ENCODE results near the gene KRT7.
"Not testable (repeated sequence)": the region's sequence is repeated elsewhere in the genome, so short reads cannot be mapped to it uniquely, and the experiment has no call there.

KRT7 gene

GRCh38 chr12:52284562-52285171 lies 51.6 kb downstream of the KRT7 start:
- no peak for DNase-seq

GRCh38 chr12:52285172-52285745 lies 52.2 kb downstream of the KRT7 start:
- DNase-seq = no peak

DNA sequence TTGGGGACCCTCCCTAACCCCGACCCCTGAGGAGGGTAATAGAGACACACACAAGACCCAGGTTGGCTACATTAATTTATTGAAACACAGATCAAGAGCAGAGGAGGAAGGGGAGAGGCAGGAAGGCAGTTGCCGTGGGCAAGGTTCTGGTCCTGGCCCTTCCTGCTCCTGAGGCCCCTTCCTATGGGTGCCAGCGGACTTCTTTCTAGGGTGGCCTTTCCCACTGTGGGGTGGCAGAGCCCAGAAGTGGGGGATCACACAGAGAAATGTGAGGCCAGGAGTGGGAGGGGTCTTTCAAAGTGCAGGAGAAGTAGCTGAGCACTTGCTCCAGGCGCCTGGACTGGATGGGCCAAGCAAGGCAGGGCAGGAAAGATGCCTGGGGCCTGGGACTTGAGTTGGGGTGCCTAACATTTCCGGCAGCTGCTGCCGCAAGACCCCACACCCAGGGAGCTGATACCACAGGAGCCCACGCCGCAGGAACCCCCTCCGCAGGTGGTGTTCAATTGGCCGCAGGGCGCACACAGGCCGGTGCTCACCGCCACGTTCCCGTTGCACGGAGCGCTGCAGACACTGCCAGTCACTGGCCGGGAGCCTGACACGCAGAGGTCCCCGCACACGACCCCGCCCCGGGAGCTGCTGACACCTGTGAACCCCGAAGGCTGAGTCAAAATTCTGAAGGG lies 52.9 kb downstream of the KRT7 start:
- DNase-seq = no peak

DNA sequence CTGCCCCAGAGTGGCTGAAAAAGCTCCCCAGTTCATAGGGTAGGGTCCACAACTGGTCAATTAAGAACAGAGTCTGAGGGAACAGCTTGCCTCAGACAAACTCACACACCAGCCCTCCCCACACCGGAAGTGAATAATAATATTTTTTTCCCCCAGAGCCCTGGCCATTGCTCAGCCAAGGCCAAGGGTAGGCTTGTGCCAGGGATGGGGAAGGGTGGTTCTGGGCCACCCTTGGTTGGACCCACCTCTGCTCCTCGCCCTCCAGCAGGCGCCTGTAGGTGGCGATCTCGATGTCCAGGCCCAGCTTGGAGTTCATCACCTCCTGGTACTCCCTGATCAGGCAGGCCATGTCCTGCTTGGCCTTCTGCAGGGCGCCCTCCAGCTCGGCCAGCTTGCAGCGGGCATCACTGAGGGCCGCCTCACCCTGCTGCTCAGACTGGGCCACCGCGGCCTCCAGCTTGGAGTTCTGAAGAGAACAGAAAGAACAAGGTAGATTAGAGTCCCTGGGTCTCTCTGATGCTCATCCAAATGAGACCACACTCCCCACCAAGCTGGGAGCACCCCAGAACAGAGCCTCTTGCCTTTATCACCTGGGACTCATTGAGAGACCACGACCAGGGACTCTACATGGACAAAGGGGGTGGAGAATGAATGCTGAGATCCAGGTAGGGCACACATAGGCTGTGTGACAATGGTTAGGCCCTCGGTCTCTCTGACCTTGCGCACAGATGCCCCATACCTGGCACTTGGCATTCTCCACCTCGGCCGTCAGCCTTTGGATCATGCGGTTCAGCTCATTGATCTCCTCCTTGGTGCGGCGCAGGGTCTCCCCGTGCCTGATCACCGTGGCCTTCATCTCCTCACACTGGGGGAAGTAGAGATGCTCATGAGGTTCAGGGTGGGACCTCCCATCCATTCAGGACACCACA lies 54.1 kb downstream of the KRT7 start:
- DNase-seq = not testable (repeated sequence)

DNA sequence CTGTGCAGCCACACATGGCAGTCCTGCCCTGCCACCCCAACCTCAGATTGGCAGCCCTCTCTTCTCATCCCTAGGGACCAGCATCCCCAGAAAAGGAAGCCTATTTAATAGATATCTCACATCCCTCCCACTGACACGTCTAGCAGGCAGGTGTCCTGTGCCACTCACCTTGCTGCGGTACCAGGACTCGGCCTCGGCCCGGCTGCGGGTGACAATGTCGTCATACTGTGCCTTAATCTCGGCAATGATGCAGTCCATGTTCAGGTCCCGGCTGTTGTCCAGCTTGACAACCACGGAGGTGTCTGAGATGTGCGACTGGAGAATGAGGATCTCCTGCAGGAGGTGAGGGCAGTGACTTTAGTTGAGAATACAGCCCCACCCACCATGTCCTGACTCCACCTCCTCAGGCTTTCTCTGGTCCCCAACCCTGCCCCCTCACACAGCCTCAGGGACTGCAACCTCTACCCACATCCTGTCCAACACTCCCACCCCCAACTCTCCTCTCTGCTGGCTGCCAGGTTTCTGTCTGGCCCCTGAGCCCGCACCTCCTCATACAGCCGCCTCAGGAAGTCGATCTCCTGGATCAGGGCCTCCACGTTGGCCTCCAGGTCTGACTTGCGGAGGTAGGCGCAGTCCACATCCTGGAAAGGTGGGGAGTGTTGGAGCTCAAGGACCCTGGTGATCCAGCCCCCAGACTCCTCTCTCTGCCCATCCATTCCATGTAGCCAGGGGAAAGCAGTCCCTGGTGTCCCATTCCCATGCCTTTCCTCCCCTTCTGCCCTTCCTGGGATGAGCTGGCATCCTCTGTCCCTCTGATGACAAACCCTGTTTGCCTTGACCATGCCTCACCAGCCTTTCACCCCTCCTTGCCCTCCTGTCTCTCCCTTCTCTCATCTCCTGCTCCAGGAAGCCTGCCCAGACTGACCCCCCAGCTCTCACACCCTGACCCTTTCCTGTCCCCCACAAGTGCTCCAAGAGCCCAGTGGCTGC lies 55.1 kb downstream of the KRT7 start:
- DNase-seq = not testable (repeated sequence)

- not testable (repeated sequence) for DNase-seq
Observed at GRCh38 chr12:52290483-52291134, 57.6 kb downstream of the KRT7 start.

DNA sequence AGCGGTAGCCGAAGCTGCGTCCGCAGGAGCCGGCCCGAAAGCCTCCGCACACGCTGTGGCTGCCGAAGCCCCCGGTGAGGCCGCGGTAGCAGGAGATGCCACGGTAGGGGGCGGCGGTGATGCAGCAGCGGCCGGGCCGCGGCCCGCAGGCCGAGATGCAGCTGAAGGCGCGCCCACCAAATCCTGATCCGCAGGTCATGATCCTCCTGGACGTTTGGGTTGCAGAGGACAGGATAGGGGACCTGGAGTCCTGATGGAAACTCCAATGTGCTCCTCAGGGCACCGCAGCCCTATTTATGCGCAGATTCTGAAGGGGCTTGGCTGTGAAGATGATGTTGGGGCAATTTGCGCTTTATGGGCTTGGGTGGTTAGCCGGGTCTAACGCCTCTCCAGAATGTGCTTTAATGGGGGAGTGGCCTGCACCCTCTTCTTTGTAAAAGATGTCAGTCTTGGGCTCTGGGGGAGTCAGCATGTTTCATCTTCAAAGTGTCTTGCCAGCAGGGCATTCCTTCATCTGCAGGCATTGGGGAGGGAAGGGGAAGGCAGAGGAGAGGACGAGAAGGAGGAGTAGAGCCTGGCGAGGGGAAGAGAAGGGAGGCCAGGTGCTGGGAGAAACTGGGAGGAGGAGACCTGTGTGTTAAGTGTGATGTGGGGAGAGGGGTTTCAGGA lies 58.4 kb downstream of the KRT7 start, which contains the start of gene KRT81:
Gene KRT81 (minus strand): TSS at position 268 of the 669 bp plus-strand sequence. CDS start 69 bp downstream, at position 199.
- no peak for DNase-seq

DNA sequence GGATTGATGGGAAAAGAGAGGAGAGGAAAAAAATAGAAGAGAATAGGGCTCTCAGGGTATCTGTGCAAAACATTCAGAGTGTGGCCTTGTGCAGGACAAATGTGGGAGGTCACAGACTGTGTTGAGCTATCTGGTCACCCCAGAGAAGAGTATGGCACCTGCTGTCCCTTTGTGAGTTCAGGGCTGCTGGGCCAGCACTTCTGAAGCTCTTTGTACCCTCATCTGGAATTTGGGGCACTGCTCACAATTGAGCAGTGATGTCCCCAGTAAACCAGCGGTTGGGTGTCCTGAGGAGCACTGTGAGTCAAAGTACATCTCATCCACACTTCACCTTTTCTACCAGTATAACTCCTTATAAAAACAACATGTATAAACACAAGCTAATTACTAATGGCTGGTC lies 60.9 kb downstream of the KRT7 start:
- DNase-seq = no peak

- no peak for DNase-seq
Observed at GRCh38 chr12:52294803-52295202, 61.8 kb downstream of the KRT7 start.

DNA sequence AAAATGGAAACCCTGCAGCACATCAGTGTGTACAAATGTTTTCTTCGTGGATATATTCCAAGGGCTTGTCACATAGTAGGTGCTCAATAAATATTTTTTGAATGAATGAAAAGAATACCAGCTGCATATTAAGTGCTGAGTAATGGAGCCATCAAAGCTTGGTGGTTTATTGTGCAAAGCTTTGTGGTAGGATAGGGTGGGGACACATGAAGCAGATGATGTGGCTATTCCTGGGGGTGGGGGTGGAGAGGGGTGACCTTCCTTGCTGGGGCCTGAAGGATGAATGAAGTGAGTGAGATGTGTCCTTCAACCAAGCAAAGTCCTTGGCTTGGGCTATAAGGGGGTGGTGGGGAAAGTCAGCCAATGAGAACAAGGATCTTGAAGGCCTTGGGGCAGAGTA lies 62.6 kb downstream of the KRT7 start:
- no peak for DNase-seq

DNA sequence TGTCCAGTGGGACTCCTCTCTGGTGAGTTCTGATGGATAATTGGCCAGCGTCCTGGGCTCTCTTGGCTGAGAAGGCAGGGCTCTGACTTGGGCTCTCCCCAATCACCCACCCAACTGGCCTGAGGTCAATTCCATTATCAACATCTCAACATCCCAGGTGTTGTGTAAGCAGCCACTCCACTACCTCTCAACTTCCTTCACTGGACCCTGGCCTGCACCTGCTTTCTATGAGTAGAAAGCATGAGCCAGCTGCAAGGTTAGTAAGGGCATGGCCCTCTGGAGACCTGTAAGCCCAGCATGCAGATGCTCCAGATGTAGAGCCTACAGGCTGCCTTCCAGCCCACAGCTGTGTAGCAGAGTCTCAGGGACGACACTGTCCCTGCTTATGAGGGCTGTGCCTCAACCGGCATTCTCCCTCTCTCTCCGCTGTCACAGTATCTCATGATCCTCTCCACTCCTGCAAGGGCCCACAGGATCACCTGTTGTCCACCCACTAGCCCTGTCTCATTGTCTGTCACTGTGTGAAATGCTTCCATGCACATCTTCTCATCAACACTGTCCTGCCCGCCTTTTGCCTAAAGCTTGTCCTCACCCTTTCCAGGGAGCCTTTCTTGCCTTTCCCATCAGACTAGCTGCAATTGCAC lies 63.7 kb downstream of the KRT7 start:
- DNase-seq = no peak

All from NCI-H1436 (cell line).